Keratinocyte (primary cell): ENCODE data around the gene TLL2. TPM values are rescaled to one million over a fixed set of nuclear protein-coding genes. Genes with fewer than 3 reads are reported as not detected.

ENCODE experiments used
- DNase-seq: peaks from one replicate; pipeline ENCODE4 v3.0.0-alpha.2; 2011; ENCODE audit warnings: low read depth, missing footprints, low spot score
- FAIRE-seq: peaks from 2 replicates; lab custom pipeline; 2011; peaks lifted over from hg19 to GRCh38; lab: Jason Lieb, UNC
- H2AFZ ChIP-seq: 2 replicates; pipeline ENCODE4 v1.6.0; 2012; ENCODE audit warnings: low read length, control low read depth, inconsistent platforms; ENCODE audit not compliant: control insufficient read depth
- H3K27ac ChIP-seq: 2 replicates; pipeline ENCODE4 v1.5.1; 2011; ENCODE audit warnings: low read length; ENCODE audit not compliant: control insufficient read depth, insufficient read depth
- H3K27me3 ChIP-seq: 3 replicates; pipeline ENCODE4 v1.6.0; 2011; ENCODE audit warnings: low read length; ENCODE audit not compliant: control insufficient read depth, insufficient read depth; ENCODE audit errors: extremely low read depth
- H3K36me3 ChIP-seq, 2 experiments: 2 replicates in 1 of 2; 3 replicates in 1 of 2; pipeline ENCODE4 v1.5.1; 2011; ENCODE audit warnings: low read length in 2 of 2, mild to moderate bottlenecking in 1 of 2; ENCODE audit not compliant: control insufficient read depth in 2 of 2, insufficient read depth in 2 of 2; ENCODE audit errors: extremely low read depth in 1 of 2
- H3K4me1 ChIP-seq: 3 replicates; pipeline ENCODE4 v1.5.1; 2011; ENCODE audit warnings: low read length; ENCODE audit not compliant: control insufficient read depth, insufficient read depth; ENCODE audit errors: extremely low read depth
- H3K4me2 ChIP-seq: 3 replicates; pipeline ENCODE4 v1.6.0; 2011; ENCODE audit warnings: low read depth, low read length; ENCODE audit not compliant: control insufficient read depth, insufficient read depth; ENCODE audit errors: extremely low read depth
- H3K4me3 ChIP-seq, 3 experiments: fragments of 200-600 bp in 1 of 3; sonication (generic) in 1 of 3; 2 replicates in 2 of 3; 3 replicates in 1 of 3; pipeline ENCODE4 v1.5.1; 2011 to 2016; ENCODE audit warnings: low read length in 3 of 3, mild to moderate bottlenecking in 3 of 3, control low read depth in 2 of 3, inconsistent platforms in 1 of 3, low read depth in 1 of 3, mixed read lengths in 1 of 3, mixed run types in 1 of 3, moderate library complexity in 1 of 3; ENCODE audit not compliant: control insufficient read depth in 2 of 3, insufficient read depth in 2 of 3; ENCODE audit errors: extremely low read depth in 1 of 3
- H3K79me2 ChIP-seq: 2 replicates; pipeline ENCODE4 v1.6.0; 2012; ENCODE audit warnings: low read length; ENCODE audit not compliant: control insufficient read depth, insufficient read depth
- H3K9ac ChIP-seq: 3 replicates; pipeline ENCODE4 v1.6.0; 2011; ENCODE audit warnings: low read length; ENCODE audit not compliant: control insufficient read depth, insufficient read depth; ENCODE audit errors: extremely low read depth
- H3K9me1 ChIP-seq: 3 replicates; pipeline ENCODE4 v1.6.0; 2011; ENCODE audit warnings: low read length; ENCODE audit not compliant: control insufficient read depth, insufficient read depth; ENCODE audit errors: extremely low read depth
- H3K9me3 ChIP-seq: 2 replicates; pipeline ENCODE4 v1.5.1; 2012; ENCODE audit warnings: low read depth, low read length; ENCODE audit not compliant: control insufficient read depth
- H4K20me1 ChIP-seq: 3 replicates; pipeline ENCODE4 v1.6.0; 2011; ENCODE audit warnings: low read length; ENCODE audit not compliant: control insufficient read depth, insufficient read depth; ENCODE audit errors: extremely low read depth
- EZH2 ChIP-seq: IDR thresholded peaks from one replicate; pipeline ENCODE4 v1.6.1; 2012; ENCODE audit warnings: inconsistent platforms, mild to moderate bottlenecking, low read length, moderate library complexity
- dilution Hi-C: fragments of 300-500 bp; cut with MboI; formaldehyde crosslinking; loops from one replicate; pipeline ENCODE4 v1.7.0; 2020; ENCODE audit warnings: low sequenced_read_pairs; ENCODE audit not compliant: extremely low pct_ligation_motif_present
- polyA plus RNA-seq, 5 experiments: library from polyadenylated mRNA; depleted of rRNA in 3 of 5; stranded (reverse) in 3 of 5; stranded (forward) in 1 of 5; unstranded in 1 of 5; fragments of >200 nt; gene quantifications; 1 replicate in 1 of 5; 2 replicates in 3 of 5; 3 replicates in 1 of 5; pipeline versions ENCODE4 v1.2.1 to v1.2.3, GENCODE V29; 2011 to 2012; ENCODE audit warnings: missing spikeins in 2 of 5, low read depth in 1 of 5, low replicate concordance in 1 of 5
- TF ChIP-seq, protein P1 (sequence below), 3 experiments: IDR thresholded peaks in 1 of 3; conservative IDR thresholded peaks in 1 of 3; optimal IDR thresholded peaks in 1 of 3; 2 replicates in 2 of 3; 3 replicates in 1 of 3; pipeline versions ENCODE3 to v1.5.1; 2011; ENCODE audit warnings: low read length in 3 of 3, mild to moderate bottlenecking in 3 of 3, moderate library complexity in 2 of 3, control low read depth in 1 of 3, inconsistent platforms in 1 of 3; ENCODE audit not compliant: insufficient read depth in 2 of 3; ENCODE audit errors: extremely low read depth in 1 of 3

The TLL2 gene
- polyA plus RNA-seq, 1 donor (not counting 4 experiments of a cell fraction or from before 2014, with no cell fraction given) = 0.83 TPM

DNA sequence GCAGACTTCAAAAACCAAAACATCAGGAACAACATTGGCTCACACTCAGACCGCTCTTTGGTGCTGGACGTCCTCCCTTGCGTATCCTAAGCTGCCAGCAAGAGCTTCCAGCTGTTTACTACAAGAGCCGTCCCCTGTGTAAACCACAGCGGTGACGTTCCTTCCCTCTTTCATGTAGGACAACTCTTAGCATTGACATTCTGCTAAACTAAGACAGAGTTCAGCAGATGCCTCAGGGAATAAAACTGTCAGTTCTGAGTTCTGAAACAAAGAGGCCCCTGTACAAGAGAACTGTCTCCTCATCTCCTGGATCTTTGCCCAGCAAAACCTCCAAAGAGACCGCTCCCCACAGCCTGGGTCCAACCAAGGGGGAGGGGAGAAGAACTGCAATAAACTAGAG lies 97.1 kb downstream of the TLL2 start:
- DNase-seq = no peak
- Histone ChIP-seq H2AFZ (no peak overlapping the region), H3K9ac (no peak overlapping the region), H3K4me2 (no peak overlapping the region), H3K4me1 (no peaks in the 10 kb centered on the region), H4K20me1 (no peaks in the 10 kb centered on the region), H3K79me2 (no peaks in the 10 kb centered on the region), H3K9me1 (no peaks in the 10 kb centered on the region), H3K9me3 (no peaks in the 10 kb centered on the region), H3K27ac (no peak overlapping the region), H3K36me3 (no peaks in the 10 kb centered on the region), H3K4me3 (no peak overlapping the region), H3K27me3 (peaks cover 10% of the 10 kb centered on the region)
- no peak for FAIRE-seq
- dilution Hi-C loops = no loop called here
- TF ChIP-seq, protein P1, sequence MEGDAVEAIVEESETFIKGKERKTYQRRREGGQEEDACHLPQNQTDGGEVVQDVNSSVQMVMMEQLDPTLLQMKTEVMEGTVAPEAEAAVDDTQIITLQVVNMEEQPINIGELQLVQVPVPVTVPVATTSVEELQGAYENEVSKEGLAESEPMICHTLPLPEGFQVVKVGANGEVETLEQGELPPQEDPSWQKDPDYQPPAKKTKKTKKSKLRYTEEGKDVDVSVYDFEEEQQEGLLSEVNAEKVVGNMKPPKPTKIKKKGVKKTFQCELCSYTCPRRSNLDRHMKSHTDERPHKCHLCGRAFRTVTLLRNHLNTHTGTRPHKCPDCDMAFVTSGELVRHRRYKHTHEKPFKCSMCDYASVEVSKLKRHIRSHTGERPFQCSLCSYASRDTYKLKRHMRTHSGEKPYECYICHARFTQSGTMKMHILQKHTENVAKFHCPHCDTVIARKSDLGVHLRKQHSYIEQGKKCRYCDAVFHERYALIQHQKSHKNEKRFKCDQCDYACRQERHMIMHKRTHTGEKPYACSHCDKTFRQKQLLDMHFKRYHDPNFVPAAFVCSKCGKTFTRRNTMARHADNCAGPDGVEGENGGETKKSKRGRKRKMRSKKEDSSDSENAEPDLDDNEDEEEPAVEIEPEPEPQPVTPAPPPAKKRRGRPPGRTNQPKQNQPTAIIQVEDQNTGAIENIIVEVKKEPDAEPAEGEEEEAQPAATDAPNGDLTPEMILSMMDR (optimal IDR thresholded peaks at IDR 0.05 in 1 of 3, IDR thresholded peaks at IDR 0.05 in 1 of 3, conservative IDR thresholded peaks at IDR 0.05 in 1 of 3; ENCODE audit: extremely low read depth in 1 of 3, insufficient read depth in 2 of 3, low read length in 3 of 3) = no peak
- TF ChIP-seq EZH2 = no peak

DNA sequence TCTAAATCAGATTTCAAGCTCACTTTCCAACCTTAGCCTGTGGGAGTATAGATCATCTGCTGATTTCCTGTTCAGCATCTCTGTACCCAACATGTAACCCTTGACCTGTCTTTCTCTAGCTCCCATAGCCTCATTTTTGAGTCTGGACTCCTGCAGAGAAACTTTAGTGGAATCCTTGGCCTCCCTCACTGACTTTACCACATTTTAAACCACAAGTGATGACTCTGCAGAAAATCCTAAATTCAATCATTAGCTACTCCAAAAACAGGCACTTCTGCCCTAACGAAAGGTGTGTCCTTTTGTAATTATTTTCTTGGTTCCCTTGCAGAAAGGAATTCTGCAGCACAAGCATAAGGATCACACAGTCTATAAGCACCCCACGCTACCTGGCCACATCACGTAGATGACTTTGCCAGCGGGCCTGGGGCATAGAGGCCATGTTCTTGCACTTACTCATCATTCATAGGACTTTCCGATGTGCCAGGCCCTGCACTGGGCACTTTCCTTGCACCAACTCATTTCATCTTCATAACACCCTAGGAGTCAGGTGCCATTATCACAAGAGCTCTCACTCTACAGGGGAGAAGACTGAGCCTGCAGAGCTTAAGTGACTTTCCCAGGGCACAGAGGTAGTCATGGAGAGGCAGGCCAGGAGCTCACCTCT lies 97.7 kb downstream of the TLL2 start:
- no peak overlapping the region for H3K27ac ChIP-seq
- no peak overlapping the region for H2AFZ ChIP-seq
- FAIRE-seq (no peak), DNase-seq (no peak)
- no peak overlapping the region for H3K4me3 ChIP-seq
- no peak overlapping the region for H3K4me2 ChIP-seq
- dilution Hi-C loops = no loop called here
- H3K9me1 ChIP-seq = no peaks in the 10 kb centered on the region
- H3K79me2 ChIP-seq = no peaks in the 10 kb centered on the region
- peaks cover 10% of the 10 kb centered on the region for H3K27me3 ChIP-seq
- no peaks in the 10 kb centered on the region for H3K36me3 ChIP-seq
- no peaks in the 10 kb centered on the region for H3K9me3 ChIP-seq
- H3K9ac ChIP-seq = no peak overlapping the region
- no peaks in the 10 kb centered on the region for H3K4me1 ChIP-seq
- no peaks in the 10 kb centered on the region for H4K20me1 ChIP-seq
- TF ChIP-seq EZH2 = no peak
- TF ChIP-seq, protein P1 (optimal IDR thresholded peaks at IDR 0.05 in 1 of 3, IDR thresholded peaks at IDR 0.05 in 1 of 3, conservative IDR thresholded peaks at IDR 0.05 in 1 of 3; ENCODE audit: extremely low read depth in 1 of 3, insufficient read depth in 2 of 3, low read length in 3 of 3) = no peak
